ENCODE measurements around the gene CTXND1. TPM values are rescaled to one million over a fixed set of nuclear protein-coding genes. Genes with fewer than 3 reads are reported as not detected.

CTXND1 gene
- polyA plus RNA-seq, 3 donors = 8.0 to 12.2 (median 11.9) TPM

DNA sequence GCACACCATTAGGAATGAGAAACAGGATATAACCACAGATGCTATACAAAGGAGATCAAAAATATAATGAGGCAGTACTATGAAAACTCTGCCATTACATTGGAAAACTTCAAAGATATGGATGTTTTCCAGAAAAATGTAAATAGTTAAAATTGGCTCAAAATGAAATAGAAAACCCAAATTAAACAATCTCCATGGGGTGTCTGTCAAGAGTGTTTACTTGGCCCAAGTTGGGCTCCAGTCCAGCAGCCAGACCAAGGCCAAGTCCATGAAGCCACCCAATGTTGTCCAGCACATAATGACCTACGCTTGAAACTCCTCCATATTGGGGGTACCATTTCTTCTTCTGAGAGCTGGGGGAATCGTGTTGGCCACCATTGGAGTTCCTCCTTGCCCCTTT, 37.1 kb downstream of the CTXND1 start:
- no peak for DNase-seq

DNA sequence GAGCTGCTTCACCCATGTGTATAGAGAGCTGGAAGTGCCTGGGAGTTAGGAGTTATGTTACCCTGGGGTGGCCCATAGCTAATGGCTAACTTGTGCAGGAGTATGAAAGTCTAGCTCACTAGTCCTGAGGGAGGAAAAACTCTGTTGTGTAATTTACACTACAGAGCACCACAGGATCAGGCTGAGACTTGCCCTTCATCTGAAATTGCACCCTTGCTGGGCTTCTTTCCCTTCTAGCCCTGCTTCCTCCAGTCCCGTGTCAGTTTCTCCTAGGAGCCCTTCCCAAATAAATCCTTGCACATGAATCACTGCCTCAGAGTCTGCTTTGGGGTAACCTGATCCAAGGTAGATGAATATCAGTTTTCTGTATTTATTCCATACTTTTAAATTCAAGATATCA, 40.0 kb downstream of the CTXND1 start:
- DNase-seq = no peak

- DNase-seq = no peak
Observed at GRCh38 chr15:80210611-80211573, 41.1 kb downstream of the CTXND1 start.

- no peak for DNase-seq
Observed at GRCh38 chr15:80208758-80209734, 43.0 kb downstream of the CTXND1 start.

GRCh38 chr15:80207887-80208286, 44.1 kb downstream of the CTXND1 start:
- peak; percentile 10 for DNase-seq

GRCh38 chr15:80204231-80204630, 47.8 kb downstream of the CTXND1 start:
- no peak for DNase-seq

- DNase-seq = no peak
Observed at GRCh38 chr15:80203361-80203885, 48.6 kb downstream of the CTXND1 start.

- DNase-seq = no peak
Observed at GRCh38 chr15:80202641-80203360, 49.2 kb downstream of the CTXND1 start.

GRCh38 chr15:80202016-80202315, 50.0 kb downstream of the CTXND1 start:
- DNase-seq = no peak

DNA sequence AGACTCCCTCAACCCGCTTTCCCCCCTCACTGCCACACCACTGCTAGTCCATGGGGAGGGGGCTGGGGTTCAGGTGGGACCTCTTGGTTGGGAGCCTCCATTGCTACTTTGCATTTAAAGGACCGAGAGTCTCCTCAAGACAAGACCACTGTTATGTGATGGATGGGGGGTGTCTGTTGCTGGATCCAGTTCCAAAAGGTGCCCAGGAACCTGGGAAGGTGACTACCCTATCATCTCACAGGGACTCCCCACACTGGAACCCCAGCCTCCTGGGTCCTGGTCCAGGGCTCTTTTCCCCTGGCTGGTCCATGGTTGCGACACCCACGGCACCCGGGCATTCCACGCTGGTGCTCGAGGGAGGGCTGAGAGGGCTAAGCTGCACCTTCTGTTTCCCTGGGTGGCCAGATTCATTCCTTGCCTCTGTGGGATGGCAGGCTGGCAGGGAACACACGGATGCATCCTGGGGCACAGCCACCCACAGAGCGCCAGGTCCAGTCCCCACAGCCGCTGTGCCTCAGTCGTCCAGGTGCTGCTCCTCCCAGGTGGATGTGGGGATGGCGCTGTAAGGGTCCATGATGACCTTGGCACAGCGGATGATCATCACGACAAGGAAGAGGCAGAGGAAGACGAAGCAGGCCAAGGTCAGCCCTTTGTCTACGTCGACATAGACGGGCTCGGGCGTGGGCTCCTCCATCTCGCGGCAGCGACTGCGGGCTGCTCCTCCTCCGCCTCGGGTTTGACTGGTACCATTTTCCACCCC, 50.6 kb downstream of the CTXND1 start:
- DNase-seq = no peak

- DNase-seq = no peak
Observed at GRCh38 chr15:80199869-80200268, 52.1 kb downstream of the CTXND1 start.

GRCh38 chr15:80199366-80199765, 52.6 kb downstream of the CTXND1 start:
- no peak for DNase-seq

GRCh38 chr15:80194914-80195313, 57.1 kb downstream of the CTXND1 start:
- no peak for DNase-seq

DNA sequence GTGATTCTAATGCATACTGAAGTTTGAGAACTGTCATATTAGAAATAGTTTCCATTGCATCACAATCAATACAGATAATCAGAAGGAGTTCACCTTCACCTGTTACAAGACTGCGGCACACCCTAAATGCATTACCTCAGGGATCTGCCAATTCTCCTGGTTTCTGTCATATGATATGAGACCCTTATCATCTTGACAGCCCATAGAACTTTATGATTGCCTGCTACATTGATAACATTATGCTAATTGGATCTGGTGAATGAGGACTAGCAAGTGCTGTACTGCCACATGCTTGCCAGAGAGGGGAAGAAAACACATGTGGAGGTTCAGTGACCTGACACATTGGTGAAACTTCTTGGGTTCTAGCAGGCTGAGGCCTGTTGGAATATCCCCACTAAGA, 57.8 kb downstream of the CTXND1 start:
- DNase-seq = no peak

DNA sequence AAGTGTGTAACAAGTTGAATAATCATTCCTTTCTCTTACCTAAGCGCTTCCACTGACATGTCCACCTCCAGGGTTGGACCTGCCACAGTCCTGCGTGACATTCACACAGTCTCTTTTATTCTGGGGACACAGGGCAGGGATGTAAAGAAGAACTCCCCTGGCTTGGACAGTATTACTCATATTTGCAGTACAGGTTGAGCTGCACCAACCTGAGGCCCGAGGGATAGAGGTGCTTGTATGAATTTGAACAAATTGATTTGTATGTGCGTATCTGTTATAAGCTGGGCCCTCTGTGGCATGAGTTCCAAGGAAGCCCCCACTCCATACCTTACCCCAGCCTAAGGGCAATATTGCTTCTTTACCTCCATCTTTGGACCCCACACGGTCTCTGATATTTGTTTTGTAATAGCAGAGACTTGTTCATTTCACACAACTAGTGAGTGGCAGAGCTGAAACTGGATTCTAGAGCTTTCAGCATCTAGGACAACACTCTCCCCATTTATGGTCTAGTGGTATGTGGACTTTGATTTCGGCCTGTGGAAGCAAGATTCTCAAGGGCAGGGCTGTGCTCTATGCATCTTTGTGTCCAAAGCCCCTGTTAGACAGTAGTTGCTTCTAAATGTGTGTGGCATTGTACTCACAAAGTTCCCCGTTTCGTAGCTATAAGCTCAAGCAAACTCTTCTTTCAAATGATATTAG, 60.0 kb downstream of the CTXND1 start:
- no peak for DNase-seq

- no peak for DNase-seq
Observed at GRCh38 chr15:80191198-80191597, 60.8 kb downstream of the CTXND1 start.

DNA sequence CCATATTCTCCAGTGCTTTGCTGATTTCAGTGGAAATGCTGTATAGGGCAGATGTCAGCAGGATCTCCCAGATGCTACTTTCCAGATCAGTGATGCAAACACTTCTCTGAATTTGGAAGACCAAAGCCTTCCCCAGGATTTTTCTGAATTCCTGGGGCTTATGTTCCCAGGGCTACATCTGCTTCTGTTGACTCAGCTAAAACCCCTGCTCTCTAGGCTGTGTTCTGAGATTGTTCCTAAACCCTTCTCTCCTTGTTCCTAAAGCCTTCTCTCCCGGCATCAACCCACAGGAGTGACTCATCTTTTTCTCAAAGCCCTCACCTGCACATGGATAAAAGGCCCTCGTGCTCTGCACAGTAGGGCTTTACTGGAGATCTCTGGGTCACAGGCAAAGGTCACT, 63.8 kb downstream of the CTXND1 start:
- DNase-seq = no peak

DNA sequence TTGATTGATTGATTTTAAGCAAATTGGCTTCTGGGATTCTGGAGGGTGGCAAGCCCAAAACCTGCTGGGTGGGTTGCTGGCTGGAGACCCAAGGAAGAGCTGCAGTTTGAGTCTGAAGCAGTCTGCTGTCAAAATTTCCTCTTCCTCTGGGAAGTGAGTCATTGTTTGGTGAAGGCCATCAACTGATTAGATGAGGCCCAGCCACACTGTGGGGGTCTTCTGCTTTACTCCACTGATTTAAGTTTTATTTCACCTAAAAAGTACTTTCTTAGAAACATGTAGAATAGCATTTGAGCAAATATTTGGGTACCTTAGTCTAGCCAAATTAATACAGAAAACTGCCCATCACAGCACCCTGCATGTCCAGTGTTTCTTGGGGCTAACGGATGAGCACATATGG, 65.4 kb downstream of the CTXND1 start:
- DNase-seq = no peak

- DNase-seq = no peak
Observed at GRCh38 chr15:80186066-80186465, 65.9 kb downstream of the CTXND1 start.

DNA sequence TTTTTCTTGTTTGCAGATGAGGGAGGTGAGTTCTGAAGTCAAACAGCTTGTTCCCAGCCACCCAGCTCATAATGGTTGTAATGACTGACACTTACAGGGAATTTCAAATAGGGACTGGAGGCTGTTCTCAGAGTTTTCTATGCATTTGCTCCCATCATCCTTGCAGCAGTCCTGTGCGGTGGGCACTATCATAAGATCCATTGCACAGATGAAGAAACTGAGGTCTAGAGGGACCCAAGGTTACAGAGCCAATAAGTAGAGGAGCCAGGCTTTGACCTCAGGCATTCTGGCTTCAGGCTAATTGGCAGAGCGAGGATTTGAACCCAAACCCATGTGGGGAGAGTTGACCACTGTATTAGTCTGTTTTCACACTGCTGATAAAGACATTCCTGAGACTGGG, 66.9 kb downstream of the CTXND1 start:
- DNase-seq = no peak
